HG02623 (cell line): ENCODE results near the gene PKP2.
"Not testable (repeated sequence)": the region's sequence is repeated elsewhere in the genome, so short reads cannot be mapped to it uniquely, and the experiment has no call there.

Experiments used
- ATAC-seq: cut with Tn5 transposase; IDR thresholded peaks from one replicate; pipeline ENCODE4 v1.9.1; 2021; ENCODE audit warnings: moderate library complexity; ENCODE audit not compliant: unreplicated experiment

Gene PKP2

DNA sequence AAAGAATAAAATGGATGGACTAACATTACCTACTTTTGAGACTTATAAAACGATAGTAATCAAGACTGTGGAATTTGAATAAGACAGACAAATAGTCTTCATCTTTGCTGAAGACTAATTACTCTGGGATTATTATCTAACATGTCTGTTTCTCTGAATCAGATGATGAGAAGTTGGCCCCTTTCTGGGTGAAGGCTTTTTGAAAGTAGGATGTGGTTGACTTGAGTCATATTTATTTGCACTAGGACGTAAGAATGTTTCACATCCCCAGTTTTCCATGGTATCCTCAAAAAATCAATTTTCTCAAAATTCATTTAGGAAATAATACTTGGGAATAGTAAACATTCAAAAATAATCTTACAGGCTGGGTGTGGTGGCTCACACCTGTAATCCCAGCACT, 31.8 kb downstream of the PKP2 start:
- ATAC-seq: no peak

DNA sequence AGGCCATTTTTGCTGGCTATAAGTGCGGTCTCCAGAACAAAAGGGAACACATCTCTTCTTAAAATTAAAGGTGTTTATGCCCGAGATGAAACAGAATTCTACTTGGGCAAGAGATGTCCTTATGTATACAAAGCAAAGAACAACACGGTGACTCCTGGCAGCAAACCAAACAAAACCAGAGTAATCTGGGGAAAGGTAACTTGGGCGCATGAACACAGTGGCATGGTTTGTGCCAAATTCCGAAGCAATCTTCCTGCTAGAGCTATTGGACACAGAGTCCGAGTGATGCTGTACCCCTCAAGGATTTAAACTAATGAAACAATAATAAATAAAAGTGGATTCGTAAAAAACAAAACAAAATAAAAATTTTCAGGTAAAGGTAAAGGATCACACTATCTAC, 33.4 kb downstream of the PKP2 start:
- ATAC-seq: no peak

DNA sequence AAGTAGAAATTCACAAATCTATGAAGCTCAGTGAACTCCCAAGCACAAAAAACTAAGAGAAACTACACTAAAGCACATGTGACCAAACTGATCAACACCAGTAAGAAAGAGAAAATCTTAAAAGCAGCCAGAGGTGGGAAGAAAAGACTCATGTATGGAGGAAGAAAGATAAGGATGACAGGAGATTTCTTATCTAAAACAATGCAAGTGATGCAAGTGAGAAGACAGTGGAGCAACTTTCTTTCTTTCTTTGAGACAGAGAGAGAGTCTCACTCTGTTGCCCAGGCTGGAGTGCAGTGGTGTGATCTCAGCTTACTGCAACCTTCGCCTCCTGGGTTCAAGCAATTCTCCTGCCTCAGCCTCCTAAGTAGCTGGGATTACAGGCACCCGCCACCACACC, 34.9 kb downstream of the PKP2 start:
- not testable (repeated sequence) for ATAC-seq

DNA sequence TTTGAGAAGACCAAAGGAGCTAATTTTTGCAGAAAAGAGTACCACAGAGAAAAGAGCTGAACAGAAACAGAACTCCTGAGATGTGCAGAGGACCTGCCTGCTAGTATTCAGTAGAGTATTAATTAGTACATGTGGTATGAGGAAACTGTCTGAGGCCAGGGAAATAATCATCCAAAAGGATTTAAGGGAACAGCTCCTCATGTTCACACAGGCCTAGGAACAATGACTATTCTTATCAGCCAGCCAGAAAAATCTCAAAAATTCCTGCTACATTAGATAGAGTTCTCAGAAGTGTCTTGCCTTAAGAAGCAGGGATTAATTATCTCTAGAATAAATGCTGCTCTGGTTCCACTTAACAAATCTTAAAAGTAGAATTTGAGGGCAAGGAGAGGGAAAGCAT, 36.4 kb downstream of the PKP2 start:
- ATAC-seq: no peak

DNA sequence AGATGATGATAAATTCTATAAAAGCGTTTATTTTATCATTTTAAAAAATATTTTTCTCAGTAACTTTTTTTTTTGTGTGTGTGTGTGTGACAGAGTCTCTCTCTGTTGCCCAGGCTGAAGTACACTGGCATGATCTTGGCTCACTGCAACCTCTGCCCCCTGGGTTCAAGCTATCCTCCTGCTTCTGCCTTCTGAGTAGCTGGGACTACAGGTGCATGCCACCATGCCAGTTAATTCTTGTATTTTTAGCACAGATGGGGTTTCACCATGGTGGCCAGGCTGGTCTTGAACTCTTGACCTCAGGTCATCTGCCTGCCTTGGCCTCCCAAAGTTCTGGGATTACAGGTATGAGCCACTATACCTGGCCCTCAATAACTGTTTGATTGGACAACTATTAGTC, 37.2 kb downstream of the PKP2 start:
- no peak for ATAC-seq

DNA sequence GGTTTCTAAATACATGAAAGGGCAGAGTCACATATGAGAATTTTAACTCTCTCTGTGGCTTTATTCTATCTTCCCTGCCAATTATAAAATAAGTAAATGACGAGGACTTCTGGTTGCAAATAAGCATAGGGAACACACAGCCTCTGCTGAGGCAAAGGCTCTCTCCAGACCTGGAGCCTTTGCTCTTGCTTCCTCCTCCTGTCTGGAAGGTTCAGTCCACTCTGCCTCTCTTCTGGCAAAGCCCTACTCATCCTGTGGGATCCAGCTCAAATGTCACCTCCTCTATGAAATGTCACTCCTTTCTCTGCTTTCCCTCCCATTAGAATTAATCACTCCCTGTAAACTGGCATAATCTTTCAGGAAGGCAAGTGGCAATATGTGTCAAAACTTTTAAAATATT, 41.9 kb downstream of the PKP2 start:
- no peak for ATAC-seq

DNA sequence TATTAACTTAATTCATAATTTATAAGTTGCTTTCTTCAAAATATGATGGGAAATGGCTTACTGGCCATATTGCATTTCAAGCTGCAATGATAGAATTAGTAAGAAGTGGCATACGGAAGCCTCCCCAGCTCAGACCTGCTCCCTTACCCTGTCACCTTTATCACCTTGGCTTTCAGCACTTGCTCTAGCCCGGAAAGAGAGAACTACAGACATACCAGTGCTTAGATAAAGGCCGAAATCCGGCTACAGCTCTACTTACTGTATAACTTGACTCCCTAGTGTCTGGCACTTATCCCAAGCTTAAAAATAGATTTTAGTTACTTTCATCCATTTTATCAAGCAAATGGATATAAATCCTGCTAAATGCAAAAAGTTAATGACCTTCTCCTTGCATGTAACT, 42.5 kb downstream of the PKP2 start:
- ATAC-seq: no peak

DNA sequence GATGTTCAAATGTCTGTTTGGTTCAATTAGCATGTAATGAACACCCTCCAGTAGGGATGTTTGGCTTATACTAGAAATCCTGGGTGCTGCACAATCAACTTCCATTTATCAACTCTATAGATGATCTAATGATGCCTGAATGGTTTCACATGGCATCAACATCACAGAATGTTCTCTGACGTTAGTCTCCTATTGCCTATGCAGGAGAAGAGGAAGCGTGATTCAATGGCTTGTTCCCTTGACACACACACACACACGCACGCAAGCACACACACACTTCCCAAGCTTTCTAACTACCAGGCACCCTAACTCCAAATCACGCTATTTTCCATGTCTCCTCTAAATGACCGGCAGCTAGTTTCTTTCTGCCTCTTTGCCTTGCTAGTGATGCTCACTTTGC, 49.3 kb downstream of the PKP2 start:
- ATAC-seq: no peak

DNA sequence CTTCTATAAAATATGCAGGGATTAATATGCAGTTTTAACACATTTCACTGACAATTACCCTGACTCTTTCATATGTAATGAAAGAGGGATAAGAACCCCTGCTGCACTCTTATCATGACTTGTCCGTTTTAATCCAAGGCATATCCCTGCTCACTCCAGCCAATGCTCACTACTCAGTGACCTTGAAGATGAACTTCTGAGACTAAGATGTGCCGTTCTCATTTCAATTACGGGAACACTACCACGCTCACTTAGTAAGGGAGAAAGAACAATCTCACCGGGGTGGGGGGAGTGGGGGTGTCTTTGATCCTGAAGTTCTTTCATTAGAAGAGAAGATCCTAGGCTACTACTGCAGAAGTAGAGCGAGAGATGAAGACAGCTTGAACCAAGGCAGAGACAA, 50.5 kb downstream of the PKP2 start:
- no peak for ATAC-seq

DNA sequence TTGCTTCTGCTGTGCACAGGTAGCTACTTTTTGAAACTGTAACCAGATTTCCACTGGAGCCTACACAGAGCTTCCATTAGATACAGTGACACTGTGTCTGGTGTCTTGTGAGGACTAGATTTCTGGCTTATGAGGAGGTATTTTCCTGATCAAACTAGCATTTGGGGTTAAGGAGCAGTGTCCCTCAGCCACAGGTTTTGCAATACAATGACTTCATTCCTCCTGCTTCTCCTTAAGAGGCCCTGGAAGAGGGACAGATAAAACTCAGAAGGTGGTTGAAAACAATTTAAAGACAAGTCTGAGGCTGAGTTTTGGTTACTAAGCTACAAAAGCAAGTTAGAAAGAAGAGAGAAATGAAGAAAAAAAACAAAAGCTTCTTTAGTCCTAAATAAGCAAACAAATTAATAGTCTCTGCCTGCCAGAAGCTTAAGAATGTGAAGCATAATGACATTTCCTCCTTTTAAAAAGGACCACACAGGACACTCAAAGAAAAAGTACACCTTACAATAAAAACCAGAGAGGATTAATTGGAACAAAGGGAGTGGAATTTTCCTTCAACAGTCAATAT, 53.0 kb downstream of the PKP2 start:
- no peak for ATAC-seq

DNA sequence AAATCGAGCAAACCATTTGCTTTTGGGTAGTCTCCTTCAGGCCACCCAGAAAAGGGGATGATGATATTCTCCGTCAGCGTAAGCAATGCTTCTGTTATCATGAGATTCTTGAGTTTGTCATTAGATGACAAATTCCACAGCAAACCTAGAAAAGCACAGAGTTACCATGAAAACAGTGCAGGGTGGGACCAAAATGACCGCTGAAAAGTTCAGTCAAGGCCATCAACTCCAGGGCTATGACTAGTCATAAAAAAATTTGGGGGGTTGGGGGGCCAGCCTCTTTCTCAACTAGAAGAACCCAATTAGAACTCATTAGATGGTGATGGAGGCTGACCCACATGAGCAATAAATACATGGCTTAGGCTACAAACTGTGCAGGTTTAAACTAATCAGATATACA, 55.5 kb downstream of the PKP2 start:
- no peak for ATAC-seq

DNA sequence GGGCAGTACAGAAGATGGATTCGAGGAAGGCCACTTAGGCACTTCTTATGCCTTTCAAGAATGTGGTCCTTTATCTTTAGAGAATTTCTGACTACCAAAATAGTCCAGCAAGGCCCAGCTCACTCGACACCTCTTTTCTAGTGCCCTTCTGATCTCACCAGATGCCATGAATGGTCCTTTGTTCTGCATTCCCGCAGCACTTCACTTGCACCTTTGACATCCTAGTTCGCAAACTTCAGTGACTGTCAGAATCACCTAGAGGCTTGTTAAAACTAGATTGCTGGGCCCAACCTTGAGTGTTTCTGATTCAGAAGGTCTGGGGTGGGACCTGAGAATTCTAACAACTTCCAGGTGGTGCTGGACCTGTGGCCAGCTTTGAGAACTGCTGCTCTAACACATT, 56.7 kb downstream of the PKP2 start:
- no peak for ATAC-seq

DNA sequence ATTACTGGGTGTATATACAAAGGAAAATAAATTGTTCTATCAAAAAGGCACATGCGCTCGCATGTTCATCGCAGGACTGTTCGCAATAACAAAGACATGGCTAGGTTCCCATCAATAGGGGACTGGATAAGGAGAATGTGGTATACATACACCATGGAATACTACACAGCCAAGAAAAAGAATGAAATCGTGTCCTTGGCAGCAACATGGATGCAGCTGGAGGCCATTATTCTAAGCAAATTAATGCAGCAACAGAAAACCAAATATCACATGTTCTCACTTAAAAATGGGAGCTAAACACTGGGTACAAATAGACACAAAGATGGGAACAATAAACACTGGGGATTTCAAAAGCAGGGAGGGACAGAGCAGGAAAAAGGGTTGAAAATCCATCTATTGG, 58.6 kb downstream of the PKP2 start:
- ATAC-seq: no peak

DNA sequence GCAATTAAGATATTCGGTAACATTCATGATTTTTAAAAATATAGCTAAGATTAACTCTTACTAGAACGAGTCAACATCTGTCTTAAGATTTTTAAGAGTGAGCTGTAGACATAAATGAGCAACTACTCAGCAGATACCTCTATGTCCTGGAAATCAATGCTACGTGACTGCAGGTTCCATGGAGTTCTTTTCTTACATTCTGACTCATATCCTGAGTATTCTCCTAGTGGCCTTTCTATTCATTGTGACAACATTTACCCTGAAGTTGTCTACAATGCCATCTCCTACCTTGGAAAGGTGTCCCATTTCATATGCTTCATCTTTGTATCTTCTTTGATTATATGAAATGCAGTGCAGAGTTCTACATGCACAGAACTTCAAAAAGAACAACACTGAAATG, 59.9 kb downstream of the PKP2 start:
- no peak for ATAC-seq

DNA sequence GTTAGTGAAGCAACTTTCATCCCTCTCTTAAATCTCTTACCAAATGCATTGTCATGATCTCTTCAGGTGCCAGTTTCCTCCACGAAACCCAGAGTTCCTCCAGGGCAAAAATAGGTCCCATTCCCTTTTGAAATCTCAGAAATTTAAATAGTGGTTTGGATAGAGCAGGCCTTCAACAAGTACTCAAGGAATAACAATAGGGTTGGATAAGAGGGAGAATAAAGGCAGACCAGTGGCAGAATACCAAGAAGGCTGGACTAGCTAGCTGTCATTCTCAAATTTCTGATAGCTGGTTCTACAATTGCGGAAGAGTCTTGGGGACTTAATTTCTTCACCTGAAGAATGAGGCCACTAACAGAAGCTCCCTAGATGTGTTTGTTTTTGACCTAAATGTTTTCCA, 62.5 kb downstream of the PKP2 start:
- ATAC-seq: no peak

DNA sequence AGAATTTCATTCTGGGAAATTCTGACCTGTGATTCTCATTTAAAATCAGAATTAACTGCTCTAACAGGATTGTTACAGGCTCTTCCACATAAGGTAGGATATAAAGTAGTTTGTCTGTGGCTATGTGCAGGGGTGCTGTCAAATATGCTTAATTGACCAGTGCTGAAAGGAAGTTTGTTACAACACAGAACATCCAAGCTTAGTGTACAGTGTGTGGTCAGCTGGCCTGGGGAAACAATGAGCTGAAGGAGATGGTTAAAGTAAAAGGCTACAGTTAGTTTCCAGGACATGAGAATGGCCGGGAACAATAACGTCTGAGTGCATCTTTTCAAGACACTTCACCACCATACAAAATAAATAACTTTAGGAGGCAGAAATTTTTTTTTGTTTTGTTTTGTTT, 68.0 kb downstream of the PKP2 start:
- ATAC-seq: no peak

DNA sequence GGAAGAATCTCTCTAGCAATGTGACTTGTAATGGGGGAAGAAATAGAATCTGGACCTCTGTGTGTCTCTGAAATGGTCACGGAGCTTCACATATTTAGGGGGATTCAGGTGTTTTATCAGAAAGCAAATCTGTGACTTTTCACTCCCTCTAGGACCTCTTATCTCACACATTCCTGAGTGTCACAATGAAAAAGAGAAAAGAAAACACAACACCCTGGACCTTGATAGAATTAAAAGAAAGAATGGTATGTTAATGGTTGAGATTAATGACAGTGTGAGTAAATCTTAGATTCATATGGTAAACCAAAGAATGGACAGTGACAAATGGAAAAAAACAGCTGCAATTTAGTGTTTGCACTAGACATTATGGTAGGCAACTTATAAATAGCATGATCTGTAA, 68.5 kb downstream of the PKP2 start:
- ATAC-seq: no peak

DNA sequence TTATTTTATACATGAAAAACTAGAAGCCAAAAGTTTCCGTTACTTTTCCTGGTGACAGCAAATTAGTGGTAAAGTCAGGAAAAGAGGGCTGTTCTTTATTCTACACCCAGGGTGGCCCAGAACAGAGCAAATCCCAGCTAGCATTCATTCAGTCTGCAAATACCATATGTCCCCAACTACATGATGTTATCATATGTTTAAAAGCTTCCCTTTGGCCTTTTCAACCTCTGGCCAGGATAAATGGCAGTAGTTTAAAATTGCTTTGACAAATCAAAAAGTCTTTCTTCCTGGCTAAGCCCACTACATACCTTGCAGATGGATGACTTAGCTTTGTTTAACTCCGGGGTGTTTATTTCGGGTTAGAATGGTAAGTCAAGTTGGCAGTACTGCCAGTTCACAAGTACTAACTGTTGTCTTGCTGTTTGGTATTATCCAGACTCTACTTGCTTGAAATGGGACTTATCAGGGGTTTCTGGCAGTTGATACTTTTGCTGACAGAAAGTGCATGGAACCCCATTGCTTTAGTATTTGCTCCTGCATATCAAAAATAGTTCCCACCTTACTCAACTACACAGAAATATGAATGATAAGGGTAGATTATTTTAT, 69.7 kb downstream of the PKP2 start:
- no peak for ATAC-seq

DNA sequence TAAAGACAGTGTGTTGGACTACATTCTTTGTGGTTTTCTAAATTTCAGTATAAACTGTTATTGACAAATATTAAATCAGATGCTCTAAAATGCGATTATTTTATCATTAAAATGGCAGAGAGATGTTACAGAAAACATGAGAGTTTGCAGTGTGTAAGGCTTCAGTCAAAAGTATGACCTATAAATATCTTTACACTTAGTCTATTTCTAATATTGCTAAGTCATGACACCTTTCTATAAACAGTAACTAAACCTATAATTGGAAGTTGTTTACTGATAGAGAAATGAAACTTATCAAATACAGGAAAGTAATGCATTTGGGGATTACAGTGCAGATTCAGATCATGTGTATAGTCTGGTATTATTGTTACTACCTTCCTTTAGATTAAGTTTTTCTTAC, 72.0 kb downstream of the PKP2 start:
- no peak for ATAC-seq

DNA sequence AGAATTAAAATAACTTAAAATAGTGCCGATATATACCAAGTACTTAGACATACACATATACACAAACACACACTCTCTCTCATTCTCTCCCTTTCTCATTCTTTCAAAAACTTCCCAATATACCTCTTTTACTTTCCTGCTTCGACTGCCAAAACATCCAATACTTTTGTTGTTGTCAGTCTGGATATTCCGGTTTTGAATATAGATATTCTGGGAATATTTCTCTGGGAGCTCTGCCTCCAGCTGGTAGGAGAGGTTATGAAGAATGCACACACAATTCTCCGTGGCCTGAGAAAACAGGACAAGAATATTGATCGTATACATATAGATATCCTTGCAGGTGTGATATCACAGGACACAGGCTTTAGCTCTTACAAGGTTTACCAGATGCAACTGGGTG, 74.2 kb downstream of the PKP2 start:
- ATAC-seq: no peak

DNA sequence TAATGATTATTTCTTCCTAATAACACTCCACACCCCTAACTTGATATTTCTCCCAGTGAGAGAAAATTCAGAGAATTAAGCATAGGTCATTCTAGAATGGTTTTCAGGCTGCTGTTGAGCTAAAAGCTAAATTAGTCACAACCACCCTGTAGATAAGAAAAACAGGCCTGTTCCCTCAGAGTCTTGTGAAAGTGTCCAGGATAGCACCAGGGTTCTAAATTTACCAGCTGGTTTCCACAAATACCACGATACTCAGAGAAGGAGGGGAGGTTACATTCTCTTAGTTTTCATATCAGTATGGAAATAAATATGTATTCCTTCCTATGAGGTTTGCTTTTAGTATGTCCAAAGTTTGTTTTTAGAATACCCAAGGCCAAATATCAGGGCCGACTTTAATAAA, 74.9 kb downstream of the PKP2 start:
- no peak for ATAC-seq

DNA sequence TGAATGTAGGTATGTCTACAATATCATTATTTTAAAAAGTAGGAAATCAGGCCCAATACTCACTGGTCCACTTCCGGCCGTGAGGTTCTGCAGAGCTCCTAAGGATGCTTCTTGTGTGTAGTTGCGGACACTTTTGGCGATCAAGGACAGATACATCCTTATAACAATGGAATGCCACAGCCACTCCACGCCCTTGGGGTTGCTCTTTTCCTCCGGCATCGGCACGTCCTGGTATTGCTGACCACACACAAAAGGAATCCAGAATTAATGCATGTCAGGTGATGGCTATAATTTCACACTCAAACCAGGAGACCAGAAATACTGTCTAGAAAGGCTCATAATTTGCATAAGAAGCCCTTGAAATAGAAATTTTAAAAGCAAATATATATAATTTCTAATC, 75.3 kb downstream of the PKP2 start:
- no peak for ATAC-seq

DNA sequence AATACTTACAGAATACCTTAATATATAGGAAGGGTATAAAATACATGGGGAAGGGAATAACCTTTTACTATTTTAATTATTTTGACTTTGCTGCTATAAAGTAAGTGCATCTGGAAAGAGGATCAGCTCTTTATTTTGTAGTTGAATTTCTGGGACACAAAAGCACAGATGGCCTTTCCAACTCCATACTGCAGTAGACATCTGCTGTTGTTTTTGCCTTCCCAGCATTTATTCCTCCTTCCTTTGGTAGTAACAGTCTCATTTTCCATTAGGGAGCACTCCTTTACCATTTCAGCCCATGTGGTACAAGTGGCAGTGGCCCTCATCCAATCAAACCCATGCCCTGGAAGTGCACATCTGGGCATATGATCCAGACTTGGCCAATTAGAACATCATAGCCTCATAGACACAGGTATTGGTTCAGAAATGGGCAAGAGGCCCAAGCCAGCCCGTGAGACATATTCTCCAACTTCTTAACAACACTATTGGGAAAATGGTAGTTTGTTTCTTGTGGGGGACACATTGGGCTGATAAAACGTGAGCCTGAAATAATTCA, 76.1 kb downstream of the PKP2 start:
- ATAC-seq: no peak
